HepG2 (cell line): ENCODE data around the gene ZPR1. TPM values are rescaled to one million over a fixed set of nuclear protein-coding genes. Genes with fewer than 3 reads are reported as not detected.
A peak's percentile ranks its signal among the peaks of the same experiment; 100 is the strongest.

ENCODE experiments used
- GABPB1 ChIP-seq: IDR thresholded peaks from 2 replicates; pipeline ENCODE4 v1.6.1; 2016; ENCODE audit warnings: mild to moderate bottlenecking, missing genetic modification reagents, moderate library complexity, missing compliant biosample characterization
- GTF3A ChIP-seq: sonication (generic); formaldehyde crosslinking; conservative IDR thresholded peaks from 2 replicates; pipeline ENCODE4 v1.4.0; 2020; ENCODE audit warnings: mild to moderate bottlenecking, missing genetic modification reagents
- HNRNPK ChIP-seq: fragments of 200-400 bp; formaldehyde crosslinking; IDR thresholded peaks from 2 replicates; pipeline ENCODE4 v1.6.1; 2018; ENCODE audit warnings: low read length, low read depth, moderate library complexity, mild to moderate bottlenecking; ENCODE audit not compliant: poor library complexity, severe bottlenecking
- HNRNPL ChIP-seq: fragments of 200-400 bp; formaldehyde crosslinking; IDR thresholded peaks from 2 replicates; pipeline ENCODE4 v1.6.1; 2017; ENCODE audit warnings: mild to moderate bottlenecking, low read depth, low read length
- REXO4 ChIP-seq: sonication (generic); formaldehyde crosslinking; IDR thresholded peaks from 2 replicates; pipeline ENCODE4 v1.8.0; 2022; ENCODE audit warnings: missing genetic modification reagents, mild to moderate bottlenecking, borderline replicate concordance
- RFX1 ChIP-seq: fragments of 450-650 bp; IDR thresholded peaks from 2 replicates; pipeline ENCODE4 v1.6.1; 2017
- SRF ChIP-seq: IDR thresholded peaks from 2 replicates; pipeline ENCODE4 v1.6.1; 2011; ENCODE audit warnings: mild to moderate bottlenecking, low read depth, low read length, moderate library complexity
- TCF12 ChIP-seq, 2 experiments: fragments of 450-650 bp in 1 of 2; sonication (generic) in 1 of 2; formaldehyde crosslinking in 1 of 2; IDR thresholded peaks; 2 replicates each; pipeline versions ENCODE4 v1.6.1 to v1.8.0; 2017 to 2022; ENCODE audit warnings: antibody characterized with exemption in 1 of 2, mild to moderate bottlenecking in 1 of 2, missing genetic modification reagents in 1 of 2, moderate library complexity in 1 of 2
- ZNF747 ChIP-seq: sonication (generic); formaldehyde crosslinking; IDR thresholded peaks from 2 replicates; pipeline ENCODE4 v1.8.1; 2023; ENCODE audit warnings: missing genetic modification reagents, mild to moderate bottlenecking, borderline replicate concordance
- ZNF749 ChIP-seq: sonication (generic); formaldehyde crosslinking; IDR thresholded peaks from 2 replicates; pipeline ENCODE4 v1.8.0; 2022; ENCODE audit warnings: mild to moderate bottlenecking, missing genetic modification reagents, moderate library complexity, borderline replicate concordance
- polyA plus RNA-seq, 8 experiments: library from polyadenylated mRNA; depleted of rRNA in 3 of 8; stranded (reverse) in 7 of 8; unstranded in 1 of 8; fragments of >200 nt; fragmentation: Illumina TruSeq in 4 of 8; extraction: Trizol in 4 of 8; gene quantifications; 2 replicates each; pipeline versions ENCODE4 v1.2.1 to v1.2.3, GENCODE V29; 2011 to 2016; ENCODE audit warnings: low read depth in 4 of 8, missing spikeins in 1 of 8, mixed read lengths in 1 of 8; ENCODE audit not compliant: insufficient read depth in 1 of 8
- total RNA-seq, 5 experiments: library from RNA; depleted of rRNA; stranded (reverse); fragments of >200 nt; fragmentation: Illumina TruSeq; extraction: Trizol; gene quantifications; 2 replicates each; pipeline ENCODE4 v1.2.3, GENCODE V29; 2016; ENCODE audit warnings: low read depth in 1 of 5
- TF ChIP-seq, protein P1 (sequence below): sonication (generic); formaldehyde crosslinking; IDR thresholded peaks from 2 replicates; pipeline ENCODE4 v1.4.0; 2020; ENCODE audit warnings: low read depth, missing genetic modification reagents
- TF ChIP-seq, protein P2 (sequence below): sonication (generic); formaldehyde crosslinking; IDR thresholded peaks from 2 replicates; pipeline ENCODE4 v1.8.1; 2022; ENCODE audit warnings: mild to moderate bottlenecking, missing genetic modification reagents
- TF ChIP-seq, protein P3 (sequence below): sonication (generic); formaldehyde crosslinking; IDR thresholded peaks from 2 replicates; pipeline ENCODE4 v1.5.1; 2020; ENCODE audit warnings: mild to moderate bottlenecking, missing genetic modification reagents, borderline replicate concordance
- TF ChIP-seq, protein P4 (sequence below): IDR thresholded peaks from 2 replicates; pipeline ENCODE4 v1.6.1; 2016; ENCODE audit warnings: mild to moderate bottlenecking

ZPR1 gene
- total and polyA plus RNA-seq, 2 of the 13 experiments (the other 11 are each of a cell fraction or from before 2014, with no cell fraction given) = 40.0 to 79.3 TPM

DNA sequence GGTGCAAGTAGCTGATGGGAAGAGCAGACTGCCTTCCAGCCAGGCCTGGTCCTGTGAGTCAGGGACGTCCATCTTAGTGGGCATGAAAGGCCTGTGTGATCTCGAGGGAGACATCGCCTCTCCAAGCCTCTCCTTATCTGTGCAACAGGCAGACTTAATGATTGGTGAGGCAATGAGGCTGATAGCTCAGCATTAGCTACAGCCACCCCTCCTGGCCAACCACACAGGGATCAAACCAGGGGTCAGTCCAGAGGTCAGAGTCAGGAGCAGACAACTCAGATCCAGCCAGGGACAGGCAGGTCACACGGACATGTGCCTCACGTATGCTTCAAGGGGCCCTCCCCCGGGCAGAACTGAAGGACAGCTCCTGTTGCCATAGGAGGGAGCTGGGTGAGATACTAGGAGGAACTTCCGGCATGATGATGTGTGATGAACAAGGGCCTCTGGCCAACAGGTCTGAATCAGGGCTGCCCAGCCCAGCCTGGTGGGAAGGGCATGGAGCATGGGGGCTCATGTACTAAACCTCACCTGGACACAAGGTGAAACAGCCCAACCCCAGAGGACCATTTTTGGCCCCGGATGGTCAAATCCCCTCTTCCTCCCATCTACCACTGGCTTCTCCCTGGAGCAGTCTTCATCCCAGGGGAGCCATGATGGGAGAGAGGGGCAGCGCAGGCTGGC lies 39.1 kb upstream of the ZPR1 start (continued):
- peak; percentile 83 for TF ChIP-seq ZNF749 (CRISPR knock-in tag)
- no peak for TF ChIP-seq TCF12 (IDR thresholded peaks at IDR 0.05)
- peak; percentile 98 for TF ChIP-seq TCF12 (CRISPR knock-in tag; IDR thresholded peaks at IDR 0.05)
- TF ChIP-seq GABPB1 (CRISPR knock-in tag) = peak; percentile 80
- no peak for TF ChIP-seq HNRNPK
- TF ChIP-seq, protein P1, sequence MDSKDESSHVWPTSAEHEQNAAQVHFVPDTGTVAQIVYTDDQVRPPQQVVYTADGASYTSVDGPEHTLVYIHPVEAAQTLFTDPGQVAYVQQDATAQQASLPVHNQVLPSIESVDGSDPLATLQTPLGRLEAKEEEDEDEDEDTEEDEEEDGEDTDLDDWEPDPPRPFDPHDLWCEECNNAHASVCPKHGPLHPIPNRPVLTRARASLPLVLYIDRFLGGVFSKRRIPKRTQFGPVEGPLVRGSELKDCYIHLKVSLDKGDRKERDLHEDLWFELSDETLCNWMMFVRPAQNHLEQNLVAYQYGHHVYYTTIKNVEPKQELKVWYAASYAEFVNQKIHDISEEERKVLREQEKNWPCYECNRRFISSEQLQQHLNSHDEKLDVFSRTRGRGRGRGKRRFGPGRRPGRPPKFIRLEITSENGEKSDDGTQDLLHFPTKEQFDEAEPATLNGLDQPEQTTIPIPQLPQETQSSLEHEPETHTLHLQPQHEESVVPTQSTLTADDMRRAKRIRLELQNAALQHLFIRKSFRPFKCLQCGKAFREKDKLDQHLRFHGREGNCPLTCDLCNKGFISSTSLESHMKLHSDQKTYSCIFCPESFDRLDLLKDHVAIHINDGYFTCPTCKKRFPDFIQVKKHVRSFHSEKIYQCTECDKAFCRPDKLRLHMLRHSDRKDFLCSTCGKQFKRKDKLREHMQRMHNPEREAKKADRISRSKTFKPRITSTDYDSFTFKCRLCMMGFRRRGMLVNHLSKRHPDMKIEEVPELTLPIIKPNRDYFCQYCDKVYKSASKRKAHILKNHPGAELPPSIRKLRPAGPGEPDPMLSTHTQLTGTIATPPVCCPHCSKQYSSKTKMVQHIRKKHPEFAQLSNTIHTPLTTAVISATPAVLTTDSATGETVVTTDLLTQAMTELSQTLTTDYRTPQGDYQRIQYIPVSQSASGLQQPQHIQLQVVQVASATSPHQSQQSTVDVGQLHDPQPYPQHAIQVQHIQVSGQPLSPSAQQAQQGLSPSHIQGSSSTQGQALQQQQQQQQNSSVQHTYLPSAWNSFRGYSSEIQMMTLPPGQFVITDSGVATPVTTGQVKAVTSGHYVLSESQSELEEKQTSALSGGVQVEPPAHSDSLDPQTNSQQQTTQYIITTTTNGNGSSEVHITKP (CRISPR knock-in tag) = no peak
- TF ChIP-seq REXO4 (CRISPR knock-in tag) = no peak
- TF ChIP-seq SRF = peak; percentile 49; the same call in 1 of the 2 replicates
- TF ChIP-seq, protein P2, sequence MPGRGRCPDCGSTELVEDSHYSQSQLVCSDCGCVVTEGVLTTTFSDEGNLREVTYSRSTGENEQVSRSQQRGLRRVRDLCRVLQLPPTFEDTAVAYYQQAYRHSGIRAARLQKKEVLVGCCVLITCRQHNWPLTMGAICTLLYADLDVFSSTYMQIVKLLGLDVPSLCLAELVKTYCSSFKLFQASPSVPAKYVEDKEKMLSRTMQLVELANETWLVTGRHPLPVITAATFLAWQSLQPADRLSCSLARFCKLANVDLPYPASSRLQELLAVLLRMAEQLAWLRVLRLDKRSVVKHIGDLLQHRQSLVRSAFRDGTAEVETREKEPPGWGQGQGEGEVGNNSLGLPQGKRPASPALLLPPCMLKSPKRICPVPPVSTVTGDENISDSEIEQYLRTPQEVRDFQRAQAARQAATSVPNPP (CRISPR knock-in tag) = no peak; the same call in 1 of the 2 replicates
- TF ChIP-seq, protein P3, sequence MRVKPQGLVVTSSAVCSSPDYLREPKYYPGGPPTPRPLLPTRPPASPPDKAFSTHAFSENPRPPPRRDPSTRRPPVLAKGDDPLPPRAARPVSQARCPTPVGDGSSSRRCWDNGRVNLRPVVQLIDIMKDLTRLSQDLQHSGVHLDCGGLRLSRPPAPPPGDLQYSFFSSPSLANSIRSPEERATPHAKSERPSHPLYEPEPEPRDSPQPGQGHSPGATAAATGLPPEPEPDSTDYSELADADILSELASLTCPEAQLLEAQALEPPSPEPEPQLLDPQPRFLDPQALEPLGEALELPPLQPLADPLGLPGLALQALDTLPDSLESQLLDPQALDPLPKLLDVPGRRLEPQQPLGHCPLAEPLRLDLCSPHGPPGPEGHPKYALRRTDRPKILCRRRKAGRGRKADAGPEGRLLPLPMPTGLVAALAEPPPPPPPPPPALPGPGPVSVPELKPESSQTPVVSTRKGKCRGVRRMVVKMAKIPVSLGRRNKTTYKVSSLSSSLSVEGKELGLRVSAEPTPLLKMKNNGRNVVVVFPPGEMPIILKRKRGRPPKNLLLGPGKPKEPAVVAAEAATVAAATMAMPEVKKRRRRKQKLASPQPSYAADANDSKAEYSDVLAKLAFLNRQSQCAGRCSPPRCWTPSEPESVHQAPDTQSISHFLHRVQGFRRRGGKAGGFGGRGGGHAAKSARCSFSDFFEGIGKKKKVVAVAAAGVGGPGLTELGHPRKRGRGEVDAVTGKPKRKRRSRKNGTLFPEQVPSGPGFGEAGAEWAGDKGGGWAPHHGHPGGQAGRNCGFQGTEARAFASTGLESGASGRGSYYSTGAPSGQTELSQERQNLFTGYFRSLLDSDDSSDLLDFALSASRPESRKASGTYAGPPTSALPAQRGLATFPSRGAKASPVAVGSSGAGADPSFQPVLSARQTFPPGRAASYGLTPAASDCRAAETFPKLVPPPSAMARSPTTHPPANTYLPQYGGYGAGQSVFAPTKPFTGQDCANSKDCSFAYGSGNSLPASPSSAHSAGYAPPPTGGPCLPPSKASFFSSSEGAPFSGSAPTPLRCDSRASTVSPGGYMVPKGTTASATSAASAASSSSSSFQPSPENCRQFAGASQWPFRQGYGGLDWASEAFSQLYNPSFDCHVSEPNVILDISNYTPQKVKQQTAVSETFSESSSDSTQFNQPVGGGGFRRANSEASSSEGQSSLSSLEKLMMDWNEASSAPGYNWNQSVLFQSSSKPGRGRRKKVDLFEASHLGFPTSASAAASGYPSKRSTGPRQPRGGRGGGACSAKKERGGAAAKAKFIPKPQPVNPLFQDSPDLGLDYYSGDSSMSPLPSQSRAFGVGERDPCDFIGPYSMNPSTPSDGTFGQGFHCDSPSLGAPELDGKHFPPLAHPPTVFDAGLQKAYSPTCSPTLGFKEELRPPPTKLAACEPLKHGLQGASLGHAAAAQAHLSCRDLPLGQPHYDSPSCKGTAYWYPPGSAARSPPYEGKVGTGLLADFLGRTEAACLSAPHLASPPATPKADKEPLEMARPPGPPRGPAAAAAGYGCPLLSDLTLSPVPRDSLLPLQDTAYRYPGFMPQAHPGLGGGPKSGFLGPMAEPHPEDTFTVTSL (CRISPR knock-in tag) = peak; percentile 48; the same call in 1 of the 2 replicates
- peak; percentile 74; the same call in 1 of the 2 replicates for TF ChIP-seq ZNF747 (CRISPR knock-in tag)
- TF ChIP-seq RFX1 = peak; percentile 60; the same call in 1 of the 2 replicates
- no peak for TF ChIP-seq GTF3A
- no peak for TF ChIP-seq HNRNPL
- TF ChIP-seq, protein P4, sequence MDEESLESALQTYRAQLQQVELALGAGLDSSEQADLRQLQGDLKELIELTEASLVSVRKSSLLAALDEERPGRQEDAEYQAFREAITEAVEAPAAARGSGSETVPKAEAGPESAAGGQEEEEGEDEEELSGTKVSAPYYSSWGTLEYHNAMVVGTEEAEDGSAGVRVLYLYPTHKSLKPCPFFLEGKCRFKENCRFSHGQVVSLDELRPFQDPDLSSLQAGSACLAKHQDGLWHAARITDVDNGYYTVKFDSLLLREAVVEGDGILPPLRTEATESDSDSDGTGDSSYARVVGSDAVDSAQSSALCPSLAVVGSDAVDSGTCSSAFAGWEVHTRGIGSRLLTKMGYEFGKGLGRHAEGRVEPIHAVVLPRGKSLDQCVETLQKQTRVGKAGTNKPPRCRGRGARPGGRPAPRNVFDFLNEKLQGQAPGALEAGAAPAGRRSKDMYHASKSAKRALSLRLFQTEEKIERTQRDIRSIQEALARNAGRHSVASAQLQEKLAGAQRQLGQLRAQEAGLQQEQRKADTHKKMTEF = peak; percentile 90
